ENCODE results near the gene CACNA1I.

- TF ChIP-seq CTCF (IDR thresholded peaks at IDR 0.05; ENCODE audit: insufficient read depth, low read length, poor library complexity, severe bottlenecking) (no peak), EZH2phosphoT487 (conservative IDR thresholded peaks at IDR 0.05; ENCODE audit: low read length) (no peak)
Observed at GRCh38 chr22:39643311-39644083, 72.9 kb downstream of the CACNA1I start.

All from SU-DHL-6 (cell line).